Anterior cingulate cortex (tissue), 58 donors: ENCODE measurements around the gene FAAP100.
"Not testable (repeated sequence)": the region's sequence is repeated elsewhere in the genome, so short reads cannot be mapped to it uniquely, and the experiment has no call there.

Experiments
- DNase-seq, 58 donors: peaks; one replicate each; lab custom pipeline; 2025; lab: John Stamatoyannopoulos, UW

The FAAP100 gene

DNA sequence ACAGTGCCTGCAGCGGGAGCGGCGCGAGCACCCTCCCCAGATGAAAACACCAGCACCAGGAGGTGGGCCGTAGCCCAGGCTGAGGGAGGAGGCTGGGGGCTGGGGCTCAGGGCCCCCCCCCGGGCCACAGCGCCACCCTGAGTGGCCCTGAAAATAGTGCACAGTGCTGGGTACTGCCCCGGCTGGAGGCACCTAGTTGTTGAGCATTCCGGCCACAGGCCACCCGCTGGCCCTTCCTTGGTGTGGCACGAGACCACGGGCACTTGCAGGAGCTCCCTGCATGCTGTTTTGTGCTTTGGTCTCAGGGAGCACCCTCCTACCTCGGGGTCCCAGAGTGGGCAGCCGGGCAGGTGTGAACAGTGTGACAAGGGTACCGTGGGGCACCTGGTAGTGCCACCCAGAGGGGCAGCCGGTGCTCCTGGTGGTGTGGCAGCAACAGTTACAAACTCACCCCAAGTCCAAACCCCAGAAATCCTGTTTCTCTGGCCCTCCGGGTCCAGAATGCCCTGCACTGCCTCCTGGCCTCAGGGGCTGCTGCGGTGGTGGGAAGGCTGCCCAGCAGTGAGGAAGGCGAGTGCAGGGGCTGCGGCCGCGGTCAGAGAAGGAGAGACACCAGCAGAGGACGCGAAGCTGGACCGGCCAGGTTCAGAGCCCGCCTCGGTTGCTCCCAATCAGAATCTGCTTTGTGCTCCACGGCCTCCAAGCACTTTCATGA, 12.0 kb downstream of the FAAP100 start:
- DNase-seq = no peak

DNA sequence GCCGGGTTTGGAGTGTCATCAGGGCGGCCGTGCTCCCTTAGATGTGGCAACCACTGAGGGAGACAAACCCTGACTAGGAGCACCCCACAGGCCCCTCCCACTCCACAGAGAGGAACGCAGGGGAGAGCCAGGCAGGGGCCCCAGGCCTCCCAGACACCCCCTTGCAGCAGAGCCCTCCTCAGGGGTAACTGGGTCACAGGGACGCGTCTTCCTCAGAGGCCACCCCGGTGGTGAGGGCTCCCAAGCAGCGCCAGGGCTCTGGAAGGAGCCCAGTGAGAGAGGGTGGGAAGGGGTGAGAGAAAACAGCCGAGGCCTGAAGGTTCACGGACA, 12.6 kb downstream of the FAAP100 start:
- DNase-seq = no peak

DNA sequence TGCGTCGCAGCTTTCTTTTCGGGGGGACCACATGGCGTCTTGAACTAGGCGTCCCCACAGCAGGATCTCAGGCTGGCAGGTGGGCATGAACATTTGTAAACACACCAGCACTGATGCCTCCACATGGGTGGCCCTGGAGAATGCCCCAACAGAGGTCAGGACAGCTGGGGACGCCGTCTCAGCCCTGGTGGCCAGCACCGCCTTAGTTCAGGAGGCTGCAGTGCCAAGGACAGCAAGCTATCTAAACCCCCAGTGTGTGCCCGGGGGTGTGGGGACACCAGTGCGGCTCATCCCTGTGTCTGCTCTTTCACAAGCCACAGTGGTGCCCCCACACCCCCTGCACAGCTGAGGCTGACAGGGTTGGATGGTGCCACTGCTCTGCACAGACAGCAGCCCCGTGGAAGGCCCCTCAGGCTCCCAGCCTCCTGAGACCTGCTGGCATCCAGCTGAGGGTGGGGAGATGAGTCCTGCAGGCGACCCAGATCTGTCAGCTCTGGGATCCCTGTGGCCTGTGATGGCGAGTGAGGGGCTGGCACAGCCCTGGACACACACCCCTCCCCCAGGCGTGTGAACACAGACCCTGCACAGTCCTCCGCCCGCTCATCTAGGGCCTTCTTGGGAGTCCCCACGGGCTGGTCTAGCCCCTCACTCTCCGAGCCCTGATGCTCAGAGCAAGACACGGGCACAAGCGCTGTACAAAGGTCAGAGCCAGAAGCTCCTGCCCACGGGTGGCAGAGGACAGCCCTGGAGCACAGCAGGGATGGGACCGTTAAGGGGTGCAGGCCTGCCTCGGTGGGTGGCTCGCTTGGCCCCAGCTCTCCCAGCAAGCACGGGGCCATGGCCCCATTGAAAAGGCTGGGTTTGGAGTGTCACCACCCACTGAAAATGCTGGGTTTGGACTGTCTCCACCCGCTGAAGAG, 13.2 kb downstream of the FAAP100 start:
- no peak for DNase-seq

DNA sequence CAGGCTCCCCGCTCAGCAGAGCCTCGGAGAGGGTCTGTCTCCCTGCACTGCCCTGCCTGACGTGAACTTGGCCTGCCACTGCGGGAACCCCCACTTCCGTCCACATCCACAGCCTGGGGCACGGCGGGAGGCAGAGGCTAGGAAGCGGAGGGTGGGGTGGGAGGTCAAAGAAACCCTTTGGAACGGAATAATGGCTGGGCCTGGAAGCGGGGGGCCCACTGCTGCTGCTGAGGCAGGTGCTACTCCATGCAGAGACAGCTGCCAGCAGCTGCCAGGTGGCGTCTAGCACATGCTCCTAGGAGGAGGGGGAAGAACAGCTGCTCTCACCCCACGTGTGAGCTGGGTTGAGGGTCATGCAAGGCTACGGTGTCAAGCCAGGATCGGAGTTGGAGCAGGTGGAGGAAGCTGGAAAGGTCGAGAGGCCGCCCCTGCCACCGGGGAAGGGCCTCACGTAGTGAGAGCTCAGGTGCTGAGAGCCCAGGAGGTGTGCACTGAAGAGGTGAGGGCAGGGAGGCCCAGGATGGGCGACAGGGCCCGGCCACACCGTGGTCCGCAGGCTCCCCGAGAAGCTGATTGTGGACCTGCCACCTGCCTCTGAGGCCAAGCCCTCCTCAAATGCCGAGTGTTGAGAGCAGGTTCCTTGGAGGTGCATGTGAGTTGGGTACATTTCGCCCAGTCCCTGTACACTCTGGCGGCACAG, 14.1 kb downstream of the FAAP100 start:
- no peak for DNase-seq

DNA sequence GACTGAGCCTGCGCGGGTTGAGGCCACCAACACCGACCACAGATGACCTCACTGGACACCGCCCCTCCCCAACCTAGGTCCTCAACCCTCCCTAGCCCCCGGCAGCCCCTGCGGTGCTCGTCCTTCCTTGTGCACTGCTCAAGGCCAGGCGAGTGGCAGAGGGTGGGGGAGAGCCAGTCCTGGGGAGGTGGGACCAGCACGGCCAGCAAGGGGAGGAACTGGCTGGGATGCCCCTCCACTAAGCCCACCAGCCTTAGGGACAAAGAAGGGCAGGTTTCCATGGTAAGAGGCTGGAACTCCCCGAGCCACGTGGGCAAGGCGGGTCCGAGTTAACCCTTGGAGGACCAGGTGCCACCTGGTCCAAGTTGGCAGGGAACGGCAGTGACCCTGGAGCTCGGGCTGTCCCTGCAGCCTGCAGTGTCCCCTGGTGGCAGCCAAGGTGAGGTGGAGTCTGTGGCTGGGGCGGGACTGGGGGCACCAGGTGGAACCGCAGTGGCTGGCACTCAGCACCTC, 14.8 kb downstream of the FAAP100 start:
- DNase-seq = no peak

DNA sequence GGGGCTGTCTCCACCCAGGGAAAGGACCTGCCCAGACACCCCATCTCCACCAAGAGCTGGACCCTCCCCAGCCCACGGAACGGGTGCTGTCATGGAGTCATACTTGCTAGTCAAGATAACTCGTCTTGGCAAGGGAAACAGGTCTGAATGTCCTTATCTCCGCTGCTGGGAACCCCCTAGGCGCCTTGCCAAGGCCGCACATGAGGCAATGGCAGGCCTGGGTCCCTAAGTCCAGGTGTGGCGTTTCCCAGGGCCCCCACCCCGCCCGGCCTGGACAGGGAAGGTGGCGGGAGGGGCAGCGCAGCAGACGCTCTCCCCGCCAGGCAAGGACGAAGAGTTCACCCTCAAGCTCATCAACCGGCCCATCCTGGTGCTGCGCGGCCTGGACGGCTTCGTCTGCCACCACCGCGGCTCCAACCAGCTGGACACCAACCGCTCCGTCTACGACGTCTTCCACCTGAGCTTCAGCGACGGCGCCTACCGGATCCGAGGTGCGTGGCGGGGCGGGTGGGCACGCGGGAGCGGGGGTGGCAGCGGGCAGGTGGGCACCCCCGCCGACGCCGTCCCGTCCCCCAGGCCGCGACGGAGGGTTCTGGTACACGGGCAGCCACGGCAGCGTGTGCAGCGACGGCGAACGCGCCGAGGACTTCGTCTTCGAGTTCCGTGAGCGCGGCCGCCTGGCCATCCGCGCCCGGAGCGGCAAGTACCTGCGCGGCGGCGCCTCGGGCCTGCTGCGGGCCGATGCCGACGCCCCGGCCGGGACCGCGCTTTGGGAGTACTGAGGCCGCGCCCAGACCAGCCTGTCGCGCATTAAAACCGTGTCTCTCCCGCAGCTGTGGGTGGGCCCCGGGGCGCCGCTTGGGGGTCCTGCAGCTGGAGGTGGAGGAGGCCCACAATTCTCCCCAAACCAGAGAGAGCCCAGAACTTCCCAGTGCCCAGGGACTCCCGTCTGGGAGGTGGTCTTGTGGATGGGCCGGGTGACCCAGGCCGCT, 15.6 kb downstream of the FAAP100 start:
- no peak for DNase-seq

DNA sequence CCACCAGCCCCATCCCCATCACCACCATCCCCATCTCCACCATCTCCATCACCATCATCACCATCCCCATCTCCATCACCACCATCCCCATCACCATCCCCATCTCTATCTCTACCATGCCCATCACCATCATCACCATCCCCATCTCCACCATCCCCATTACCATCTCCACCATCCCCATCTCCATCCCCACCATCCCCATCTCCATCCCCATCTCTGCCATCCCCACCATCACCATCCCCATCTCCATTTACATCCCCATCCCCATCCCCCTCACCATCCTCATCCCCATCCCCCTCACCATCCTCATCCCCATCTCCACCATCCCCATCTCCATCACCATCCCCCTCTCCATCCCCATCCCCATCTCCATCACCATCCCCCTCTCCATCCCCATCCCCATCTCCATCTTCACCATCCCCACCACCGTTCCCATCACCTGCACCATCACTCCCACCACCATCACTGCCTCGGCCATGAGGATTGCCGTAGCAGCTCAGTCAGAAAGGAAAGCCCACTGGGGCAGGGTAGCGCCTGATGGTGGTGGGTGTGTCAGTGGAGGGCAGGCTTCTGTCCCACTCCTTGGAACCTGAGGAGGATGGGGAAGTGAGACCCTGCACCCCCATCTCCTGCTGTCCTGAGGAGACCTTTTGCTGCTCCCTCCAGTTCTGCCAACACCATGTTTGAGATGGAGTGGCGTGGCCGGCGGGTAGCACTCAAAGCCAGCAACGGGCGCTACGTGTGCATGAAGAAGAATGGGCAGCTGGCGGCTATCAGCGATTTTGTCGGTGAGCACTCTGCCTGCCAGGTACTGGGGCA, 16.5 kb downstream of the FAAP100 start:
- no peak for DNase-seq

DNA sequence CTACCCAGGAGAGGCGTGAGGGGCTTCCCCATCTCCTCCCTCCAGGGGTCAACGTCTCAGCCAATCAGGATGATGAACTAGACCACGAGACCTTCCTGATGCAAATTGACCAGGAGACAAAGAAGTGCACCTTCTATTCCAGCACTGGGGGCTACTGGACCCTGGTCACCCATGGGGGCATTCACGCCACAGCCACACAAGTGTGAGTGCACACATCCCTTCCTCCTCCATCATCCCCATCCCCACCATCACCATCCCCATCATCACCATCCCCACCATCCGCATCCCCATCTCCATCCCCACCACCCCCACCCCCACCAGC, 17.2 kb downstream of the FAAP100 start:
- no peak for DNase-seq

DNA sequence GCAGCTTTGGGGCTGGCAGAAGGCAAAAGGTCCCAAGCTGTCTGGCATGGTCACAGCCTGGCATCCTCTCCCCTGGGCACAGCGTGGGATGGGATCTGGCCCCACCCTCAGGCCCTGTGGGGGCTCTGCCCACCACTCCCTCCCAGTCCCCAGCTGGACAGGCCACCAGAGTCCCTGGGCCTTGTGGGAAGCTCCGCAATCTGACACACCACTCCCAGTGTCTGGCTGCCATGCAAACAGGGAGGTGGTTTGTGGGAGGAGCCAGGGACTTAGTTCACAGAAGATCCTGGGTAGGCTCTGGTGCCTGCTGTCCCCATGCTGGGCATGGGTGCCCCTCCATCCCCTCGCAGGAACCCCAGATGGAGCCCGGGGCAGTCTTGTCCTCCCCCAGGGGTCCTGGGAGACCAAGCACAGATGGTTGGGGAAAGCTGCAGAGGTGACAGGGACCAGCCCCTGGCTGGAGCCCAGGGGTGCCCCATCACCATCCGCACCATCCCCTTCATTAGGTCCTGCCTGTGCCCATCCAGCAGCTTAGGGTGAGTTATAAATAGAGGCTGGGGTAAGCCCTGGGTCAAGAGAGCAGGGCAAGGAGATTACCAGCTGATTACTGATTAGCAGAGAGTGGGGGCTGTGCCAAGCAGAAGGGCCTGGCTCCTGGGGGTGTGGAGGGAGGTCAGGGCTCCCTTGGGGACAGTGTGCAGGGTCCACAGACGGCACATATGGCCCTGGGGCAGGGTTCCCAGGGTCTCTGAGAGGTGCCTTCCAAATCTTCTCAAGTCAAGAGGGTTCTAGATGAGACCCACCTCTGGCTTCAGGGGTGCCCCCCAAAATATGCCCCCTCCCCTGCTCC, 17.8 kb downstream of the FAAP100 start:
- DNase-seq = no peak

DNA sequence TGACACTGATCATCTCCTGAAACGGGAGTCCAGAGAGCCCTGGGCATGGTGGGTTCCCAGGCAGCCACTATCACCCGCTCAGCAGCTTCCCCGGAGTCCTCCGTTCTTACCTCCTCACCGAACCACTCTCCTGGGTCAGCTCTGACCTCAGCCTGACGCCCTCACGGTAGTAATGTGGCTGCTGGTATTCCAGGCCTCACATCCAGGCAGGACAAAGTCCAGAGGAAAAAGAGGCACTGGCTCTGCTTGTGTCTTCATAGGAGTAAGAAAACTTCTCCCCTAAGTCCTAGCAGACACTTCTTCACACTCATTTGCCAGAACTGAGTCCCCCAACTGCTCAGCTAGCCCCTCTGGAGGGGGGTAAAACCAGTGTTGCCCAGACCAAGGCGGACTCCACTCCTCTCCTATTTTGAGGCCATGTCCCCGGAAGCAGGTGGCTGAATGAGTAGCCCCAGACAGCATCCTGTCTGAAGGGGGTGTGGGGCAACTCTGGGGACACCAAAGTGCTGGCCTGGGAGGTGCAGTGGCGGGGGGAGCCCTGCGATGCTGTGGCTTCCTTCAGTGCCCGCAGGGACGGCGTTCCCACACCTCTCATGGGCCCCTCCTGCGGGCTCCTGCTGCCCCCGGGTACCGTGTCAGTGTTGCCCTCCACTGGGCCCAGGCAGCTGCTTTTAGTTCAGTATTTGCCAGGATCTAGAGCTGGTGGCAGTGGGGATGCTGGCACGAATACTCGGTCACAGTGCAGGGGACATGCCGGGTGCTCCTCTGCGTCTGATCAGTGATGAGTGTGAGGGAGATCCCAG, 18.6 kb downstream of the FAAP100 start:
- no peak for DNase-seq

DNA sequence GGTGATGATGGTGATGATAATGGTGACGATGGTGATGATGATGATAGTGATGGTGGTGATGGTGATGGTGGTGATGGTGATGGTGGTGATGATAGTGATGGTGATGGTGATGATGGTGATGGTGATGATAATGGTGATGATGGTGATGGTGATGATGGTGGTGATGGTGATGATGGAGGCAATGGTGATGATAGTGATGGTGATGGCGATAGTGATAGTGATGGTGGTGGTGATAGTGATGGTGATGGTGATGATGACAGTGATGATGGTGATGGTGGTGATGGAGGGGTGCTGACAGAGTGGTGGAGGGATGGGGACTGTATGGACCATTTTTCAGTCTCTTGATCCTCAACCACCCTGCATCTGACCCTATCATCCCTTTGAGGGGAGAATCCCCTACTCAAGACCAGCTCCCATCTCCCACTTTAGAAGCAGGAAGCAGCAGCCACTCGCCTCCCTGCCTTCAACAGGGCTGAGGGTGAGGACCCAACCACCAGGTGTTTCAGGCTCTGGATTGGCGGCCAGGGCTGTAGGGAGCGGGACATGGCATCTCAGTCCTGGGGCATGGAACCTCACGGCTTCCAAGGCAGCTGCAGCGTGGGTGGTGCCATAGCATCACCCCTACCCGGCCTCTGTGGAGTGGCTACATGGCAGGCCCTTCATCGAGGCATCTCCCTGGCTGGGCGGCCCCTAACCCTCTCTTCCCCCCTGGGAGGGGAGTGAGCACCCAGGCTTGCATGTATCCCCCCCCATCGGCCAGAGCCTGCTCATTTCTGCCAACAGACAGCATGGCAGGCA, 19.5 kb downstream of the FAAP100 start:
- no peak for DNase-seq

DNA sequence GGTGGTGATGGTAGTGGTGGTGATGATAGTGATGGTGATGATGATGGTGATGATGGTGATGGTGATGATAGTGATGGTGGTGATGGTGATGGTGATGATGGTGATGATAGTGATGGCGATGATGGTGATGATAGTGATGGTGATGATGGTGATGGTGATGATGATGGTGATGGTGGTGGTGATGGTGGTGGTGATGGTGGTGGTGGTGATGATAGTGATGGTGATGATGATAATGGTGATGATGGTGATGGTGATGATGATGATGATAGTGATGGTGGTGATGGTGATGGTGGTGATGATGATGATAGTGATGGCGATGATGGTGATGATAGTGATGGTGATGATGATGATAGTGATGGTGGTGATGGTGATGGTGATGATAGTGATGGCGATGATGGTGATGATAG, 20.2 kb downstream of the FAAP100 start:
- DNase-seq = not testable (repeated sequence)

DNA sequence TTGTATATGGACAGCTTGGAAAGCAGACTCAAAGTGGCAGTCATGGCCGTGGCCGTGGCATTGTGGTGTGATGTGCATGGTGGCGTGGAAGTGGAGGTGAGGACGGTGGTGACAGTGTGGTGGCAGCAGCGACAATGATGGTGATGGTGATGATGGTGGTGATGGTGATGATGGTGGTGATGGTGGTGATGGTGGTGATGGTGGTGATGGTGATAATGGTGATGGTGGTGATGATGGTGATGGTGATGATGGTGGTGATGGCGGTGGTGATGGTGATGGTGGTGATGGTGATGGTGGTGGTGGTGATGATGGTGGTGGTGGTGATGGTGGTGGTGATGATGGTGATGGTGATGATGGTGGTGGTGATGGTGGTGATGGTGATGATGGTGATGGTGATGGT, 21.1 kb downstream of the FAAP100 start:
- not testable (repeated sequence) for DNase-seq

DNA sequence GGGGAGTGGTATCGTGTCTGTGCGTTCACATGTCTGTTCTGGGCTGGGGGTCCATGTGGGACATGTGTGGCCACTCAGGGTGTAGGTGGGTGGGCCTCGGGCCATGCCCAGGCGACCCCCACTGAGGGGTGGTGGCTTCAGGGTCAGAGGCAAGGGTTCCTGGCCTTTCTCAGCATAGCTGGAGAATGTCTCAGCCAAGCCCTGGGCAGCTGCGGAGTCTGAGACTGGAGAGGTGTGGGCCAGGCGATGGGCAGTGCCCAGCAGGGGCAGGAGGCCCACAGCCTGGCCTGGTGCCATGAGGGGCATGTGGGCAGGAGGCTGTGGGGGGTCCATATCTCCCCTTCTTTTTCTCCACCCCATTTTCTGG, 22.7 kb downstream of the FAAP100 start:
- DNase-seq = no peak

DNA sequence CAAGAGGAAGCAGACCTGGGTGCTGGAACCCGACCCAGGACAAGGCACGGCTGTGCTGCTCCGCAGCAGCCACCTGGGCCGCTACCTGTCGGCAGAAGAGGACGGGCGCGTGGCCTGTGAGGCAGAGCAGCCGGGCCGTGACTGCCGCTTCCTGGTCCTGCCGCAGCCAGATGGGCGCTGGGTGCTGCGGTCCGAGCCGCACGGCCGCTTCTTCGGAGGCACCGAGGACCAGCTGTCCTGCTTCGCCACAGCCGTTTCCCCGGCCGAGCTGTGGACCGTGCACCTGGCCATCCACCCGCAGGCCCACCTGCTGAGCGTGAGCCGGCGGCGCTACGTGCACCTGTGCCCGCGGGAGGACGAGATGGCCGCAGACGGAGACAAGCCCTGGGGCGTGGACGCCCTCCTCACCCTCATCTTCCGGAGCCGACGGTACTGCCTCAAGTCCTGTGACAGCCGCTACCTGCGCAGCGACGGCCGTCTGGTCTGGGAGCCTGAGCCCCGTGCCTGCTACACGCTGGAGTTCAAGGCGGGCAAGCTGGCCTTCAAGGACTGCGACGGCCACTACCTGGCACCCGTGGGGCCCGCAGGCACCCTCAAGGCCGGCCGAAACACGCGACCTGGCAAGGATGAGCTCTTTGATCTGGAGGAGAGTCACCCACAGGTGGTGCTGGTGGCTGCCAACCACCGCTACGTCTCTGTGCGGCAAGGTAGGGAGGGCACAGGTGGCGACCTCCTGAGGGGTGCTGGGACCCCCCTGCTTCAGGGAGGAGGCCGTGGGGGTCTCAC, 23.3 kb downstream of the FAAP100 start:
- DNase-seq = no peak

DNA sequence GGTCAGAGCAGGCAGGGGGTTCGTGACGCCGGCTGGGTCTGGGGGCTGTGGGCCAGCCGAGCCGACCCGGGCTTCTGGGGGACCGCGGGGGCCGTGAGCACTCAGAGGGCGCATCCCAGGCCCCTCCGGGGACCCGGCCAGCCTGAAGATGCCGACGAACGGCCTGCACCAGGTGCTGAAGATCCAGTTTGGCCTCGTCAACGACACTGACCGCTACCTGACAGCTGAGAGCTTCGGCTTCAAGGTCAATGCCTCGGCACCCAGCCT, 23.8 kb downstream of the FAAP100 start:
- no peak for DNase-seq
